Parathyroid adenoma (tissue), 2 donors: ENCODE data around the gene IFNLR1.

Source experiments
- H2AFZ ChIP-seq: fragments of 300-600 bp; sonication (generic); one replicate; pipeline ENCODE4 v1.7.0; 2017; ENCODE audit warnings: antibody characterized with exemption, mild to moderate bottlenecking
- H3K27ac ChIP-seq: fragments of 300-600 bp; sonication (generic); one replicate; pipeline ENCODE4 v1.7.0; 2017
- H3K27me3 ChIP-seq: fragments of 300-600 bp; sonication (generic); one replicate; pipeline ENCODE4 v1.7.0; 2017; ENCODE audit warnings: low read length; ENCODE audit not compliant: control insufficient read depth, insufficient read depth
- H3K36me3 ChIP-seq: fragments of 300-600 bp; sonication (generic); one replicate; pipeline ENCODE4 v1.7.0; 2017; ENCODE audit warnings: low read length; ENCODE audit not compliant: control insufficient read depth, insufficient read depth
- H3K4me1 ChIP-seq: fragments of 300-600 bp; sonication (generic); one replicate; pipeline ENCODE4 v1.7.0; 2017; ENCODE audit warnings: control low read depth
- H3K4me2 ChIP-seq: fragments of 300-600 bp; sonication (generic); one replicate; pipeline ENCODE4 v1.7.0; 2017; ENCODE audit warnings: low read length
- H3K4me3 ChIP-seq: fragments of 300-600 bp; sonication (generic); one replicate; pipeline ENCODE4 v1.7.0; 2017; ENCODE audit warnings: low read depth, low read length
- H3K79me2 ChIP-seq: fragments of 300-600 bp; sonication (generic); one replicate; pipeline ENCODE4 v1.7.0; 2017; ENCODE audit warnings: control low read depth
- H3K9ac ChIP-seq: fragments of 300-600 bp; sonication (generic); one replicate; pipeline ENCODE4 v1.7.0; 2017; ENCODE audit warnings: mild to moderate bottlenecking
- H3K9me3 ChIP-seq: fragments of 300-600 bp; sonication (generic); one replicate; pipeline ENCODE4 v1.7.0; 2017; ENCODE audit warnings: low read length; ENCODE audit not compliant: control insufficient read depth
- TF ChIP-seq, protein P1 (sequence below): fragments of 300-600 bp; sonication (generic); IDR thresholded peaks from one replicate; pipeline ENCODE4 v1.7.0; 2017; ENCODE audit warnings: antibody characterized with exemption, mild to moderate bottlenecking
- donor health status: primary hyperparathyroidism.

IFNLR1 gene

DNA sequence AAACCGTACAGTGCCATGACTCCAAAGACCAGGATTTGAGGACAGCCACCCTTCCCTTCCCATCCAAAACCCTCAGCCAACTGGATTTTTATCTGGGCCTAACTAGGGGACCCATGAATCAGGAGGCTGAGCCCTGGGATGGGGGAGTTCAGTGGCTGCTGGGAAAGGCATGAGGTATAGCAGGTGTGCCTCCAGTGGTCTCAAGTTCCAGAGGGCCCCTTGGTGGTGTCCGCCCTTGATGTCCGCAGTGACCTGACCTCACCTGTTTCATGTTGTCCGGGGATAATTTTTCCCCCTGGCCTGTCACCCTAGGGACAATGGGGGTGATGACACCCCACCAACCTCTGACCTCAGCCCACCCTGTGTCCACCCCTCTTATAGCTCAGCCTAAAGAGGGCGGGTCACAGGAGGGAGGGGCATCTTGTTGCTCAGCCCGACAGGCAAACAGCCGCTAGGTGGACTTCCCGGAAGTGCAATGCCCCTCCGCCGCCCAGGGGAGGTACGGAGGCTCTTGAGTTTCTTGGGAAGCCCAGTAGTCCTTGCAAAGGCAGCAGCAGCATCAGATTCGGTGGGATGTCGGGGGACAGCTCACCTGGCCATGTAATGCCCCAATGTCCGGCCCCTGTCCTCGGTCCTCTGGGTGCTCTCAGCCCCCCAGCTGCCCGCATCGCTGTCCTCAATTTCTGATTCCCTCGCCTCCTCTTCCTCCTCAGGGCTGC, 30.4 kb downstream of the IFNLR1 start:
- Histone ChIP-seq H3K4me1 (peaks cover 2% of the 10 kb centered on the region), H3K27me3 (no peaks in the 10 kb centered on the region), H3K27ac (no peak overlapping the region), H3K36me3 (no peaks in the 10 kb centered on the region), H2AFZ (no peak overlapping the region), H3K4me2 (no peak overlapping the region), H3K79me2 (no peaks in the 10 kb centered on the region), H3K9ac (no peak overlapping the region), H3K4me3 (no peak overlapping the region), H3K9me3 (no peaks in the 10 kb centered on the region)
- TF ChIP-seq, protein P1, sequence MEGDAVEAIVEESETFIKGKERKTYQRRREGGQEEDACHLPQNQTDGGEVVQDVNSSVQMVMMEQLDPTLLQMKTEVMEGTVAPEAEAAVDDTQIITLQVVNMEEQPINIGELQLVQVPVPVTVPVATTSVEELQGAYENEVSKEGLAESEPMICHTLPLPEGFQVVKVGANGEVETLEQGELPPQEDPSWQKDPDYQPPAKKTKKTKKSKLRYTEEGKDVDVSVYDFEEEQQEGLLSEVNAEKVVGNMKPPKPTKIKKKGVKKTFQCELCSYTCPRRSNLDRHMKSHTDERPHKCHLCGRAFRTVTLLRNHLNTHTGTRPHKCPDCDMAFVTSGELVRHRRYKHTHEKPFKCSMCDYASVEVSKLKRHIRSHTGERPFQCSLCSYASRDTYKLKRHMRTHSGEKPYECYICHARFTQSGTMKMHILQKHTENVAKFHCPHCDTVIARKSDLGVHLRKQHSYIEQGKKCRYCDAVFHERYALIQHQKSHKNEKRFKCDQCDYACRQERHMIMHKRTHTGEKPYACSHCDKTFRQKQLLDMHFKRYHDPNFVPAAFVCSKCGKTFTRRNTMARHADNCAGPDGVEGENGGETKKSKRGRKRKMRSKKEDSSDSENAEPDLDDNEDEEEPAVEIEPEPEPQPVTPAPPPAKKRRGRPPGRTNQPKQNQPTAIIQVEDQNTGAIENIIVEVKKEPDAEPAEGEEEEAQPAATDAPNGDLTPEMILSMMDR: no peak

DNA sequence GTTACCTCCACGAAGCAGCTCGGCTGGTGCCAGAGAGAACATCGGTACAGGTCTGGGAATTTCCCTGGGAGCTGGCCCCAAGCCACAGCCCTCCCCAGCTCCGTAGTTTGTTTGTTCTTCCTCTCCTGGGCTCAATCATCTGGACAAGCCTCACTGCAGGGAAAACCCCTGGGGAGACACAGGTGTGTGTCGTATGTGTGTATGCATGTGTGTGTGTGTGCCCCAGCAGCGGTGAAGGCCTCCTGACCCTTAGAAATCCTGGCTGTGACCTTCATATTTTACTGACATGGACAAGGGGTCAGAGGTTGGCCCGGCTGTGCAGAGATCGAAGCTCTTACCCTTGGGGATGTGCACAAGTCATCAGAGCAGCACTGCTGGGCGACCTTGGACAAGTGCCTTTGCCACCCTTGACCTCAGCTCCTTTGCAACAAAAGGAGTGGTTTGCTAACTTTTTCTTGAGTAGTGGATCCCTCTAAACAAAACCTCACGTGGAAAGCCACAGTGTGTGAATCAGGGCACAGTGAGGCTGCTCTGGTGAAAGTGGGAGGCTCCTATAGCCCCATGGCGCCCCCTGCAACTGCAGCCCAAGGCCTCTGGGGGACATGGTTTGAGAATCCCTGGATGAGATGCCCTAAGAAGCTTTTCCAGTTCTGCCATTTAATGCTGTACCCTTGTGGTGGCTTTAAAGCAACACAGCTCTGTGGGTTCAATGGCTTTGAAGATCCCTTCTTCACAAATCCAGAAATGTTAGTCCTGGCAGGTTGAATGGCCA, 31.9 kb downstream of the IFNLR1 start:
- Histone ChIP-seq H3K9ac (no peak overlapping the region), H3K79me2 (no peaks in the 10 kb centered on the region), H3K27me3 (no peaks in the 10 kb centered on the region), H3K4me2 (no peak overlapping the region), H3K9me3 (no peaks in the 10 kb centered on the region), H3K4me1 (no peaks in the 10 kb centered on the region), H3K27ac (no peak overlapping the region), H2AFZ (no peak overlapping the region), H3K4me3 (no peak overlapping the region), H3K36me3 (no peaks in the 10 kb centered on the region)
- TF ChIP-seq, protein P1: no peak

DNA sequence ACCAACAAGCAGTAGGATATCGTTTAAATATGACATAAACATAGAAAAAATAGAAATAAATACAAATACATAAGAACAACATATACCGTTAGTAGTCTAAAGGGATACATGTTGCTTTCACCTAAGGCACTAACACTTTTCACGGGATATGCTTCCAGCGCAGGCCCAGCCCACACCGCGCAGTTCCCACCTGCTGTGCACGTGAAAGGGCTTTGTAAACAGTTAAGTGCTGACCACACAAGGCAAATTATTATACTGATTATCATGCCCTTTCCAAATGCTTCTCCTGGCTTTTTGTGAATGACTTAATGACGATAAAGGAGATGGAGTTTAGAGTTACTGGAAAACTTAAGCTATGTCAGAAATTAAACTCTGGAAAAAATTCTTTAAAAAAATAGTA, 32.9 kb downstream of the IFNLR1 start:
- H3K27me3 ChIP-seq: no peaks in the 10 kb centered on the region
- no peak overlapping the region for H3K4me2 ChIP-seq
- no peak overlapping the region for H2AFZ ChIP-seq
- no peak overlapping the region for H3K4me3 ChIP-seq
- no peaks in the 10 kb centered on the region for H3K79me2 ChIP-seq
- no peak overlapping the region for H3K9ac ChIP-seq
- no peaks in the 10 kb centered on the region for H3K36me3 ChIP-seq
- H3K27ac ChIP-seq: no peak overlapping the region
- no peaks in the 10 kb centered on the region for H3K4me1 ChIP-seq
- TF ChIP-seq, protein P1: no peak
- H3K9me3 ChIP-seq: no peaks in the 10 kb centered on the region

DNA sequence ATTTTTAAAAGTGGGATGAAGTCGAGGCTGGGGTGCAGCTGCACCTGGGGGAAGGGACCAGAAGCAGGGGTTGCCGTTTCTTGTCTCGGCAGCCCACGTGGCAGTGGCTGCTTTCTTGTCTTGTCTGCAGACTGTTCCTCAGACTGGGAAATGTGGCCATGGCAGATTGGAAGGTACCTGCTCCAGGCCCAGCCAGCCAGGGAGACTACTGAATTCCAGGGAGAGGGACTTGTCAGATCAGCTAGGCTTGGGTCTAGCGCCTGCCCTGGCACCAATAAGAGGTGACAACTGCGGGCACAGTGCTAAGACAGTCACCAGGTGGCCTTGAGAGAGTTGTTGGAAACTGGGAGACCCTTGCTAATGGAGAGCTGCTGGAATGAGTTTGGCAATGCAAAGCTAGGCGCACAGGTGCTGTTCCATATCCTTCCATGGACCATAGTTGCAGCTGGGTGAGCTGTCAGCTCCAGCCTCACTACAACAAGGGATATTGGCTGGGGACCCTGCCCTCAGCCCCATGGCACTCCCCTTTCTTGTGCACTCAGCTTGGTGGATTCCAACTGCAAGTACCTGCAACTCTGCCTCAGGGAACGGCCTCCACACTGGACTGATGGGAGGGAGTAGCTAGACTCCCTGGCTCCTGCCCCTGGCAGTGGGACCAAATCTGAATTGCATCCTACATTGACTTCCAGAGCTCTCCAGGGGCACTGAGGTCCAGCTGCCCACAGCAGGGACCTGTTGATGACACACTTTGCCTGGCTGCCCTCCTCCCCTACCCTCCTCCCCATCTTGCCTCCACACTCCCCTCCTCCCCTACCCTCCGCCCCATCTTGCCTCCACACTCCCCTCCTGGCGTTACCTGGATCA, 34.2 kb downstream of the IFNLR1 start:
- Histone ChIP-seq H3K4me3 (no peak overlapping the region), H3K4me2 (no peak overlapping the region), H3K27ac (no peak overlapping the region), H3K9me3 (no peaks in the 10 kb centered on the region), H3K36me3 (no peaks in the 10 kb centered on the region), H3K9ac (no peak overlapping the region), H2AFZ (no peak overlapping the region), H3K4me1 (no peaks in the 10 kb centered on the region), H3K79me2 (no peaks in the 10 kb centered on the region), H3K27me3 (no peaks in the 10 kb centered on the region)
- TF ChIP-seq, protein P1: no peak
